Measurements from ENCODE around the gene DMAC2L.

DMAC2L gene, protein sequence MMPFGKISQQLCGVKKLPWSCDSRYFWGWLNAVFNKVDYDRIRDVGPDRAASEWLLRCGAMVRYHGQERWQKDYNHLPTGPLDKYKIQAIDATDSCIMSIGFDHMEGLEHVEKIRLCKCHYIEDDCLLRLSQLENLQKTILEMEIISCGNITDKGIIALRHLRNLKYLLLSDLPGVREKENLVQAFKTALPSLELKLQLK

DNA sequence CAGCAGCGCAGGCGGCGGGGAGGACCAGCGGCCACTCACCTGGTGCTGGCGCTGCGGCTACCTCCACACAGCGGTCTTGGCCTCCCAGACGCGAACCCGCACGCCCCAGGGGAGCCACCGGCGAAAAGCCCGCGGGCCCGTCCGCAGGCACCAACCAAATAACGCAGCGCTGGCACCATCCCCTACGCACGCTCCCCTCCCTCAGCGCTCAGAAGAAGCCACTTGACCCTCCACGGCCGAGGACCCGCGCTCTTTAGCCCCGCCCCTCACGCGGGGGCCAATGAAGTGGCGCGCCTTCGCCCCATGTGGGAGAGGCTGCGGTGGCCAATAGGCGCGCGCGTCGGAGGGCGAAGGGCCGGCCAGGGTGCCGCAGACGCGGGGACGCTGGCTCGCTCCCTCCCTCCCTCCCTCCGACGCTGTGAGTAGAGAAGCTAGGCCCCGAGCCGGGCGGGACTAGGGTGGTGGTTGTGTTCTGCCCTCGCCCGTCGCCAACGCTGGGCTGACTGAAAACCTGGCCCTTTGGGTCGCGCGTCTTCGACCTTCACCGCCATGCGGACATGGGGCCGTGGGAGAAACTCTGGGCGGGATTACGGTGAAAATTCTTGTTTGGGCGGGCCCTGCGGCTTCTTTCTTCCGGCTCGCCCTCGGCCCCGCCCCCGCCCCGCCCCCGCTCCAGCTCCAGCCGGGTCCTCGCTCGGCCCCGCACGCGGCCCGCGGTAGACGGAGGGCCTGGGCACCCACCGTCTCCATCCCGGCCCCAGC lies at the start of gene DMAC2L, which contains the start of gene L2HGDH:
TSS of gene DMAC2L (plus strand) at position 353 of the 762 bp plus-strand sequence. CDS start 9,164 bp downstream, outside the sequence.
TSS of gene L2HGDH (minus strand) at position 258 of the 762 bp plus-strand sequence. CDS start at position 179, 79 bp downstream.
- TF ChIP-seq, protein P1, sequence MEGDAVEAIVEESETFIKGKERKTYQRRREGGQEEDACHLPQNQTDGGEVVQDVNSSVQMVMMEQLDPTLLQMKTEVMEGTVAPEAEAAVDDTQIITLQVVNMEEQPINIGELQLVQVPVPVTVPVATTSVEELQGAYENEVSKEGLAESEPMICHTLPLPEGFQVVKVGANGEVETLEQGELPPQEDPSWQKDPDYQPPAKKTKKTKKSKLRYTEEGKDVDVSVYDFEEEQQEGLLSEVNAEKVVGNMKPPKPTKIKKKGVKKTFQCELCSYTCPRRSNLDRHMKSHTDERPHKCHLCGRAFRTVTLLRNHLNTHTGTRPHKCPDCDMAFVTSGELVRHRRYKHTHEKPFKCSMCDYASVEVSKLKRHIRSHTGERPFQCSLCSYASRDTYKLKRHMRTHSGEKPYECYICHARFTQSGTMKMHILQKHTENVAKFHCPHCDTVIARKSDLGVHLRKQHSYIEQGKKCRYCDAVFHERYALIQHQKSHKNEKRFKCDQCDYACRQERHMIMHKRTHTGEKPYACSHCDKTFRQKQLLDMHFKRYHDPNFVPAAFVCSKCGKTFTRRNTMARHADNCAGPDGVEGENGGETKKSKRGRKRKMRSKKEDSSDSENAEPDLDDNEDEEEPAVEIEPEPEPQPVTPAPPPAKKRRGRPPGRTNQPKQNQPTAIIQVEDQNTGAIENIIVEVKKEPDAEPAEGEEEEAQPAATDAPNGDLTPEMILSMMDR (IDR thresholded peaks at IDR 0.05; ENCODE audit: extremely low read depth, missing control alignments), result no peak
- peak; percentile 98 for DNase-seq (ENCODE audit: low spot score)

DNA sequence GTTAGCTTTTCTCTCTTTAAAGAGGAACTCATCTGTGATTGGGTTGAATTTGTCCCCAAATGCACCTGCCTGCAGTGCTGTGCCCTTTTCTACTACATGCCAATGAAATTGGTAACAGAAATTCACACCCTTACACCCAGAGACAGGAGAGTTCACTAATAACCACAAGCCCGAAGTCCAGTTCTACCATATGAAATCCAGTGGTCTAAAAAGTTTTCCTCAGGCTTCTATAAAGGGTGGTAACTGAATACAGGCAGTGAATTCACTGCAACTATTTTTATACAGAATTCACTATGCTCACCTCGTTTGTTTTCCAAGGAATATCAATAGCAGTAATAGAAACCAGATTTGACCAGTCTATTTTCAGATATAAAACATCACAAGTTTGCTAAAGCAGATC lies 49.3 kb upstream of the DMAC2L start:
- no peak for DNase-seq (ENCODE audit: low spot score)
- TF ChIP-seq, protein P1 (IDR thresholded peaks at IDR 0.05; ENCODE audit: extremely low read depth, missing control alignments), result no peak

DNA sequence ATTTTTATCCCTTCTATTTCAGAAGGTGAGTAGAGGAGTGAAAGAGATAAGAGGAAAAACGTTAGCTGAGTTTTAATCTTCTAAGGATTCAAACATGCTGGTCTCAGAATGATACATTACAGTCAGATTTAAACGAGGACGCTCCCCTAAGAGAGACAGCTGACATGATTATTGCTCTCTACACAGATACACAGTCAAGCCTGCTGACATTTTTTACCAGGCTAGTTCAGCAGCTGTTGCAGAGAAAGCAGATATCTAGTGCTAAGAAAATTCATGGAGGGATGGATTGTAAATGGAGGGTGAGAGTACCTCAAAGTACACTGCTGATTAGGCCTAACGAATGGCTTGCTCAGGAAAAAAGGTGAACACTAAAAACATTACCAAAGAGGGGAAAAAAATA lies 48.8 kb upstream of the DMAC2L start:
- DNase-seq (ENCODE audit: low spot score), result no peak
- TF ChIP-seq, protein P1 (IDR thresholded peaks at IDR 0.05; ENCODE audit: extremely low read depth, missing control alignments), result no peak

DNA sequence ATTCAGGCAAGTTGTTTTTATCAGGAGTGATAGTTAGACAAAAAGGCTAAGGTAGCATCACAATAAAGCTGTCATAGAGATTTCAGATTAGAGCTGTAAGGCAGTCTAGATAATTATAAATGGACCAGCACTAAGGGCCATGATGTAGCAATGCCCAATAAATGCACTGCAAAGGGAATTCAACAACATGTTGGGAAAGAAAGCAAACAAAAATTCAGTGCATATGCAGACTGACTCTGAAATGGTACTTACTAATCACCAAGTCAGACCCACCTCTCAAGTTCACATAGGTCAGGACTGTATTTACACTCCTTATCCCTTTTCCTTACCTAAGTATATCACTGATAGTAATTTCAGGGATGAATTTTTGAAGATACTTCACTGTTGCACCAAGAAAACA lies 47.1 kb upstream of the DMAC2L start:
- DNase-seq (ENCODE audit: low spot score), result no peak
- TF ChIP-seq, protein P1 (IDR thresholded peaks at IDR 0.05; ENCODE audit: extremely low read depth, missing control alignments), result no peak

DNA sequence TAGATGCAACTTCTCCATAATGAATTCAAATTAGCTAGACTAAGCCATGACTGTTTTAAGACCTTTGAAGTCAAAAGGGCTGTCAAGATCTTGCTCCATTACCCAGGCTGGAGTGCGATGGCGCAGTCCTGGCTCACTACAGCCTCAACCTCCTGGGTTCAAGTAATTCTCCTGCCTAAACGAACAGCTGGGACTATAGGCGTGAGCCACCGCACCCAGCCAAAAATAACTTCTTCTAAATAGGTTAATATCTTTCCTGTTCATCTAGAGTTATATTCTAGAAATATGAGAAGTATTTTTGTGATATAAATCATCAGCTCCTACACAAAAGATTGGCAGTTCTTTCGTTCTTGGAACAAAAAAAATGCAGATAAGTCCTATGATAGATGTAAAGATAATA lies 41.2 kb upstream of the DMAC2L start:
- no peak for DNase-seq (ENCODE audit: low spot score)
- TF ChIP-seq, protein P1 (IDR thresholded peaks at IDR 0.05; ENCODE audit: extremely low read depth, missing control alignments), result no peak

DNA sequence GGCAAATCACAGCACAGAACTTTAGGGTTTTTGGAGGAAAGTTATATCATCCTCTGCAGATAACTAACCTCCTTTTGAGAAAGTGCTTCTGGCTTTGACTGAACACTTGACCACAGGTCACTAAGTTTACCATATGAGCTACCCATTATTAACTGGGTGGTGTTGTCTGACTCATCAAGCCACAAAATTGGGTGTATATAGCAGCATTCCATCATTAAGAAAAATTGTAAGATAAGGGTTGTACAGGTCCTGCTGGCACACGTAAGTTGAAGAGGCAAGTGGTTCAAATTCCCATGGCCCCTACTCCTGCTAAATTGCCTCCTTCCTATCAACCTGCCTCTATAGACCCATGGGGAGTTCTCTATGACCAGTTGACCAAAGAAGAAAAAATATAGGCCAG lies 39.6 kb upstream of the DMAC2L start:
- no peak for DNase-seq (ENCODE audit: low spot score)
- TF ChIP-seq, protein P1 (IDR thresholded peaks at IDR 0.05; ENCODE audit: extremely low read depth, missing control alignments), result no peak

DNA sequence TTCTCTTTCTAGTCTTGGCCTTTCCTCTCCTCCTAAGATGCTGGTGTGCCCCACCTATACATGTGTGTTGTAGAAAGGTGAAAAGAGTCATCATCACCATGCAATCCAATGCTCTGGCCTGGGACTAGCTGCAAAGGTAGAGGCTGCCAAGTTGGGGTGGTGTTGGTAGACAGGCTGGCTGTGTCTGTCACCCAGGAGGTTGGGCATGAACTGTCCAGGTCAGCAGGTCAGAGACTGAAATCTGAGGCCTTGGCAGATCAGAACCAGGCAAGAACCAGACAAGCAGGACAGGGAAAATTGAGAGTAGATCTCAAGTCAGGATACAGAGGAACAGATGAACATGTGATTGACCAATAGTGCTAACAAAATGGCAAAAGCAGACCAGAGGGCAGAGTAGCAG lies 26.3 kb upstream of the DMAC2L start:
- TF ChIP-seq, protein P1 (IDR thresholded peaks at IDR 0.05; ENCODE audit: extremely low read depth, missing control alignments), result no peak
- DNase-seq (ENCODE audit: low spot score), result no peak
